ENCODE results near the gene PSMD3. TPM values are rescaled to one million over a fixed set of nuclear protein-coding genes. Genes with fewer than 3 reads are reported as not detected.

The PSMD3 gene
- total RNA-seq, 1 experiment from 2014 or later = 174 TPM

DNA sequence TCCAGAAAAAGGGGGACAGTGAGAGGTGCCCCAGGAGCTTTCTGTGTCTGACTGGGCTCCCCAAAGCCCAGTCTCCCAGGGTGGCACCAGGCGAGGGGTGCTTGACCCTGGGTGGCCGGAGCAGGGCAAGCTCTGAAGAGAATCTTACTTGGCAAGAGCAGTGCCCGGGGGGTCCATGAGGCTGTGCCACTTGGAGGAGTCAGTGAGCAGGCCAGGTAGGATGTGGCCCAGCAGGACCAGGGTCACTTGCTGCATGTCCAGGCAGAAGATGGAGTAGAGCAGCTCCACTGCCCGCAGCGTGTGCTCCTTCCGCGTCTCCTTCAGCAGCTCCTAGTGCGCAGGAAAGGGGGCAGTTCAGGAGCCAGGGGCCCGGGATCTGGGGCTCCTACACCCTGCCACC lies 41.9 kb downstream of the PSMD3 start:
- Histone ChIP-seq H3K4me1 (ENCODE audit: insufficient read depth, low read length) (peaks cover 4% of the 10 kb centered on the region; the same call in 1 of the 2 replicates), H3K14ac (ENCODE audit: insufficient read depth, low read length) (no peak overlapping the region), H3K79me2 (ENCODE audit: insufficient read depth, low read length) (no peaks in the 10 kb centered on the region), H3K27ac (ENCODE audit: insufficient read length, low read depth, low read length) (no peak overlapping the region), H3K79me1 (ENCODE audit: insufficient read depth, low read depth, low read length, poor library complexity, severe bottlenecking) (no peaks in the 10 kb centered on the region), H2BK20ac (ENCODE audit: low read depth, low read length, poor library complexity, severe bottlenecking) (no peak overlapping the region), H2AK5ac (ENCODE audit: insufficient read length, low read length) (no peak overlapping the region), H3K18ac (ENCODE audit: insufficient read length, low read depth, low read length) (no peak overlapping the region), H3K4ac (ENCODE audit: low read depth, low read length) (no peak overlapping the region), H2BK12ac (ENCODE audit: insufficient read length, low read depth, low read length) (no peak overlapping the region), H3K23me2 (ENCODE audit: insufficient read length, low read depth, low read length, poor library complexity, severe bottlenecking) (no peaks in the 10 kb centered on the region), H4K5ac (ENCODE audit: insufficient read length, low read depth, low read length) (no peak overlapping the region), H3K4me2 (ENCODE audit: insufficient read depth, insufficient read length, low read length) (no peak overlapping the region), H3K9ac (ENCODE audit: extremely low read depth, insufficient read length, low read length) (no peak overlapping the region), H3K27me3 (ENCODE audit: insufficient read depth, low read length) (no peaks in the 10 kb centered on the region), H3T11ph (ENCODE audit: low read length) (no peak overlapping the region), H4K91ac (ENCODE audit: insufficient read length, low read depth, low read length) (no peak overlapping the region), H2BK15ac (ENCODE audit: low read depth, low read length) (no peak overlapping the region), H2BK120ac (ENCODE audit: low read depth, low read length, poor library complexity, severe bottlenecking) (no peak overlapping the region), H3K23ac (ENCODE audit: insufficient read length, low read depth, low read length) (no peak overlapping the region), H4K20me1 (ENCODE audit: control insufficient read depth, insufficient read depth, insufficient read length) (no peaks in the 10 kb centered on the region), H2BK5ac (ENCODE audit: insufficient read length, low read length) (no peak overlapping the region), H4K8ac (replicated peaks; ENCODE audit: insufficient read length, low read depth, low read length) (no peak overlapping the region), H3K9me3 (ENCODE audit: control insufficient read depth, low read depth, low read length) (no peaks in the 10 kb centered on the region), H2AFZ (ENCODE audit: low read length) (no peak overlapping the region), H3K56ac (ENCODE audit: insufficient read length, low read depth, low read length) (no peak overlapping the region)
- WGBS (ENCODE audit: extremely low coverage, insufficient read length, low lambda C conversion rate) = no CpG with 5 or more reads among the region's 9 CpGs
- Mint-ChIP-seq H3K4me1 (peaks cover 18 to 31% of the 10 kb centered on the region in 2 experiments), H3K4me3 (no peak overlapping the region), H3K36me3 (ENCODE audit: insufficient read depth in 1 of 3, low read depth in 3 of 3) (peaks cover 26 to 68% (median 62%) of the 10 kb centered on the region in 3 experiments; a peak in 6 of 7 replicates), H3K27ac (no peak overlapping the region), H3K9me3 (no peaks in the 10 kb centered on the region; a peak in 1 of 5 replicates), H3K27me3 (ENCODE audit: low read depth) (no peaks in the 10 kb centered on the region)
- DNase-seq = no peak
- TF ChIP-seq, protein P1, sequence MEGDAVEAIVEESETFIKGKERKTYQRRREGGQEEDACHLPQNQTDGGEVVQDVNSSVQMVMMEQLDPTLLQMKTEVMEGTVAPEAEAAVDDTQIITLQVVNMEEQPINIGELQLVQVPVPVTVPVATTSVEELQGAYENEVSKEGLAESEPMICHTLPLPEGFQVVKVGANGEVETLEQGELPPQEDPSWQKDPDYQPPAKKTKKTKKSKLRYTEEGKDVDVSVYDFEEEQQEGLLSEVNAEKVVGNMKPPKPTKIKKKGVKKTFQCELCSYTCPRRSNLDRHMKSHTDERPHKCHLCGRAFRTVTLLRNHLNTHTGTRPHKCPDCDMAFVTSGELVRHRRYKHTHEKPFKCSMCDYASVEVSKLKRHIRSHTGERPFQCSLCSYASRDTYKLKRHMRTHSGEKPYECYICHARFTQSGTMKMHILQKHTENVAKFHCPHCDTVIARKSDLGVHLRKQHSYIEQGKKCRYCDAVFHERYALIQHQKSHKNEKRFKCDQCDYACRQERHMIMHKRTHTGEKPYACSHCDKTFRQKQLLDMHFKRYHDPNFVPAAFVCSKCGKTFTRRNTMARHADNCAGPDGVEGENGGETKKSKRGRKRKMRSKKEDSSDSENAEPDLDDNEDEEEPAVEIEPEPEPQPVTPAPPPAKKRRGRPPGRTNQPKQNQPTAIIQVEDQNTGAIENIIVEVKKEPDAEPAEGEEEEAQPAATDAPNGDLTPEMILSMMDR (conservative IDR thresholded peaks at IDR 0.05) = no peak
